Islet of Langerhans (tissue), 1 donor: ENCODE measurements around the gene LDLRAD3.

Source experiments
- FAIRE-seq: peaks from one replicate; lab custom pipeline; 2011; peaks lifted over from hg19 to GRCh38; lab: Jason Lieb, UNC

LDLRAD3 gene

DNA sequence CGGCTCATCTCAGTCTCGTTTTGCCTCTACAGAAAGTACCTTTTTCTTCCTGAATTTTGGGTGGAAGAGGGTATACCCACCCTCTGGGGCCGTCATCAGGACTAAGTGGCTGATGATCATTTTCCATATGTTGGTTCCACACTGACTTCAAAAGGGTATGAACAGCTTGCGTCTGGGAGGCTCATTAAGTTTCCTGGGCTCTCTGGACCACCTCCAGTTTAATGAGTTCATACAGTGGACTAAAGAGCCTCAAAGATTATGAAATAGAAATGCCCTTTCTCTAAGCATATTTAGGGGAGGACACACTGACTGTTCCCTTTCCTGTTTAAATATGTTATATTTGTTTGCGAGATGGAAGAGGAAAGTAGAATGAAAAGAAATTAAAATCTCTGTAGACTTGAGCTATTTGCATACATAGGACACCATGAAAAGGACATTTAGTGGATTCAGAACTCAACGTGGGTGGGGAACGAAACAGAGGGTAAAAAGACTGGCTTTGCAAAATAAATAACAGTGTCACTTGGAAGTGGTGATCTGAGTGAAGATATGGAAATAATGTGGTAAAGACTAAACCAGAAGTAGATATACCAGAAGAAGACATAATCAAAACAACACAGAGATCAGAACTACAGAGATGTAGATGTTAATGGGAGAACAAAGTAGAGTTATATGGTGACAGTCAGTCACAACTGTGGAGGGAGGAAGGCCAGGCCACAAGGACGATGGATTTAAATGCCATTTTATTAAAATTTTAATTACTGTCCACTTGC is 18.7 kb downstream of the LDLRAD3 start:
- FAIRE-seq, result no peak

DNA sequence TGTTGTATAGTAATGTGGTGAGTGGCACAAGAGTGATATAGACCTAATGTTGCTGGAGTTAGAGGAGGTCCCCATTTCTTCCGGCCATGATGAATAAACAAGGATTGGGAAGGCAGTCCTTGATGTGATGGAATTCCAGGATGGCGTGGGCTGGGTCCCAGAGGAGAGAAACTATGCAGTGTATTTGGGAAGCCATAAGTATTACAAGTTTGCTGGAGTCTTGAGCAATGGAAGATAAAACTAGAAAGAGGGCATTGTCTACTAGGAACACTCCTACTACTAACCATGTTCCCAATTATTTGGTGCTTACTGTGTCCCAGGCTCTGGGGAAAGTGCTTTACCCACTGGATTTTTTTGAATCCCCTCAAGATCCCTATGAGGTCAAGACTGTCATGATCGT is 20.0 kb downstream of the LDLRAD3 start:
- FAIRE-seq, result no peak

DNA sequence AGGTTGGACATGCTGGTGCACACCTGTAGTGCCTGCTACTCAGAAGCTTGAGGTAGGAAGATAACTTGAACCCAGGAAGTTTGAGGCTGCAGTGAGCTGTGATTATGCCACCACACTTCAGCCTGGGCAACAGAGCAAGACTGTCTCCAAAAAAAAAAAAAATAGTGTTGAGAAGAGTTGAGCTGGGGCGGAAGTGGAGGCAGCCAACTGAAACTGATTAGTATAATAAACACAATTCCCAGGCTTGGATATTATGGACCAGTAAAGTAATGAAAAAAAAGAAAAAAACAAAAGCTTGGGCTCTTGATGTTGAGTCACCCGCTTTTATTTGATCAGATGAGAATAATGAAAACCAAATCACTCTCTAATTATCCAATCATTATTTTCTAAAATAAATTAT is 21.0 kb downstream of the LDLRAD3 start:
- FAIRE-seq, result no peak

DNA sequence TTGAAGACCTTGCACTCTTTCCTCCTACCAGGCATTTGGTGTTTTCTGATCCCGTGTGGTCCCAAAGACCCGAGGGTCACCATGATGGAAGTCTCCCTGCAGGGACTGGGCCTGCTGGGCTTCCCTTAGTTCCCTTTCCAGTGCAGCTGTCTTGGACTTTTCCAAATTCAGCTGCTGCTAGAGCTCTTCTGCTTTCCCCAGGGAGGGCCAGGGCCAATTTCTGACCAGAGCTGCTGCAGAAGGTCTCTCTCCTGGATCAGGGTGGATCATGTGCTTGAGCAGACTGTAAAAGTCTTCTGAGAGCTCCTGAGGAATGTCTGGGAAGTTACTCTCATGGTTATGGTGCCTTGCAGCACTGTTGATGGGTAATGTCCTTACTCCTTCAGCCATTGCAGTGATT is 23.2 kb downstream of the LDLRAD3 start:
- FAIRE-seq, result no peak

DNA sequence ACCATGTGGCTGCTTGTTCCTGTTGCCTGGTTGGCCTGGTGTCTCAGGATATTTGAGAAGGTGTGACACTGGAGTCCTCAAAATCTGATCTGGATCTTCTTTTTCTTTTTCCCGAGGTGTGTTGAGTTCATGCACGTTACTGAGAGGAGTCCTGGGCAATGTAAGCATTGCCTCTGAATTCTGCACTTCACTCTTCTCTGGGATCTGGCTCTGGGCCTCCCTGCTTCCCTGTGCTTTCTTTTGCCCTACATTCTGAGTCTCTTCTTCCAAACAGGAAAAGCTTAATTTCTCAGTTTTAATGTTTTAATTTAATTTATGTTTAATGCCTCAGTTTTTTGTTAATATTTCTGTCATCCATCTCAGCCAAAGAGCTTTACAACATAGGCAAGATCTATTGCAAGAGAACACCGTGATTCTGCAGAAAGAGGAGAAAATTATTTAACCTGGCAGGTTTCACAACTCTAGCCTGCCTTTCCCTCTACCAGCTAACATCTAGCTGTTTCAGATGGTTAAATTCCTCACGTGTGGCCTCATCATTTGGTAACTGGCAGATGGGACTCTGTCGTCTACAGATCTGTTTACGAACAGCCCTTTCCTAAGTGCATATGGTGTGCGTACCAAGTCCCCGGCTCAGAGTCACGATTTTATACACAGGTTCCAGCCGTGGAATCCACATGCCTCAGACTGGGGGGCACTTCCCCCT is 24.7 kb downstream of the LDLRAD3 start:
- FAIRE-seq, result no peak

DNA sequence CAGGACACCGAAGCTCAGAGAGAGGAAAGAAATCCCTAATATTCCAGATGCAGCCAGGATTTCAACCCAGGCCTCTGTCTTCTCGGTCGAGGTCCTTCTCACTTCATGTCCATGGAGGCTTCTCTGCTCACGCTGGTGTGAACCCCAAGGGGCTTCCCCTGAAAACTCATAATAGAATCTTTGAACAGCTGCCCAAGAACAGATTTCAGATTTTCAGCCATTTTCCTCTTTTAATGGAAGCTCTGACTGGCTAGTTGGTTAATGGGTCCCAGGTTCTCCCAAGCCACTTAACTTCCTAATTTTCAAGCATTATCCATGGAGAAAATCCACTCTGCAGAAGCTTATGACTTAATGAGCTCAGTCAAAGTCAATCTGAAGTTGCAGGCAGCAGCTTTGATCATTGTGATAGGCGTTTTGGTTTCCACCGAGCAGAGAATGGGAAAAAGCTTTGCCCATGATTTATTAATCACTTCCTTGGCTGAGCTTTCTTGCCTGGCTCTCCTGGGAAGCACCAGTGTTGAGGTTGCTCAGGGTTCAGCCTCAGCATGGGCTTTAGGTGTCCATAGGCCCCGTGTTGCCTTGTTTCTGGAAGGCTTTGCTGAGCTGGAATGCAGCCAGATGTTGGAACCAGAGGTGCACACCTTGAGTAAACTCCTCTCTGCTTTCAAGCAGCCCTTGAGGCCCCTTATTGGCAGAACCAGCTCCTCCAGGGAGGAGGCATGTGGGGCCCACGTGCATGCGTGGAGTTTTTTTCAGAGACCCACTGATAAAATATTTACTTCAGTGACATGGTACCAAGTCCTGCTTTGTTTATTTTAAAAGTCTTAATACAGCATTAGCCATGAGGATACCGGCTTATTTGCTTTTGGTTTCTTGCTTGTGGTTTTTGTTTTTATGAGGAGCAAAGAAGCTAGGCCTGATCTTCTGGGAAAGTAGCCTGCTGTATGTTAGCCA is 25.5 kb downstream of the LDLRAD3 start:
- FAIRE-seq, result no peak

DNA sequence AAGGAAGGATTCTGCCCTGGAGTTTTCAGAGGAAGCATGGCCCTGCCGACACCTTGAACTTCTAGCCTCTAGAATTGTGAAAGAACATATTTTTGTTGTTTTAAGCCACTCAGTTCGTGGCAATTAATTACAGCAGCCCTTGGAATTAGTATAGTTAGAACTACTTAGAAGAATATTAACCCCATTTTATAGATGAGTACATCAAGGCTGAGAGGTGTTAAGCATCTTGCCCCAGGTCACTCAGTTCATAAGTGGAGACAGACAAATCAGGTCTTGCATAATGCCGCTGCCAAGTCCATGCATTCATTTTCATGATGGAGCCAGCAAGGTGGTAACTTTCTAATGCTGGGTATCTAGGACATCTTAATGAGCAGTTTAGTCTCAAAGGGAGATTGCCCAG is 26.6 kb downstream of the LDLRAD3 start:
- FAIRE-seq, result no peak

DNA sequence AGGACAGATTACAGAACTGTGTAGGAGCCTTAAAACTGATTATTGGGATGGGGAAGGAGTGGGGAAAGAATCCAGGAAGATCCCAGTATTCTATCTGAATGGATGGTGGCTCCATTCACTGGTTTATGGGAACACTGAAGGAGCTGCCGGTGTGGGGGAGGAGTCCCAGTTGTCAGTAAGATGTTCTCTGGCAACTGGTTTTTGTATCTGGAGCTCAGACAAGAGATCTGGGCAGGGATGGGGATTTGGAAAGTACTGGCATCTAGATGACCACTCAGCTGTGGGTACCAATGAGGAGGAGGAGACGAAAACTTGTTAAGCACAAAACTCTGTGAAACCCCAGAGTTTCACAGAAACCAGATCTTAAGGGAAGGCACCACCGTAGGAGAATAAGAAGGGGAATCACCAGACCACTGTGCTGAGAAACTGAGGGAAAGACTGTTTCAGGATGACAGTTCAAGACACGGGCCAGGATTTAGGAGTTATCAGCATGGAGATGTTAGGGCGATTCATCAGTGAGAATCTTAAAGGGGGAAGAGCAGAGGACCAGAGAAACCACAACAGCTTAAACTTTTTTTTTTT is 28.1 kb downstream of the LDLRAD3 start:
- no peak for FAIRE-seq

DNA sequence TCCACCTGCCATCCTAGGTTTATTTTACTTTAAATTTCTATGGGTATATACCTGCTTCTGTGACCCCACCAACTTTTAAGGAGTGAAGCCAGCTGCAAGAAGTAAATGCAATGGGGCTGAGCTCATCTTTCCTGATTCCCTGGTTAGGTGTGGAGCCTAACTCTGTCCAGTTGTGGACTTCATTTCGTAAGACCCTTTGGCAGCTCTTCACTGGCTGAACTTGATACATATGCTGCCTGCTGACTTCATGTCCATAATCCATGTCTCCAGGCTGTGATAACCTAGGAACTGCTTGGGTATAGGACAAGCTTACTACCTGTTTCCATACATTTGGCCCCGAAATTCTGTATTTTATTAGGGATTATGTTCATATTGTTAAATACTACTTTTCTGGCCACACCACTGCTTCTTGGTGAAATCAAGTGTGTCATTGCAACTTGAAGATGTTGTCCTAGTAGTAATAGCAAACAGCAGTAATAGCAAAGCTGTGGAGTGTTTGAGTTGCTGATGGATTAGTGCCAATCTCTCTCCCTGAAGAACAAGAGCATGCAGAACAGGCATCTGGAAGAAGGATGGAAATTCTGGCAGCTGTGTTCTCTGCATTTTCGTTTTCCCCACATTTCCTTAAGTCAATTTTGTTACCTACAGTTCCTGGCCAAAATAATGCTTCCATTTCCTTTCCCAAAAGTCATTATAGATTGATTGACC is 31.2 kb downstream of the LDLRAD3 start:
- no peak for FAIRE-seq

DNA sequence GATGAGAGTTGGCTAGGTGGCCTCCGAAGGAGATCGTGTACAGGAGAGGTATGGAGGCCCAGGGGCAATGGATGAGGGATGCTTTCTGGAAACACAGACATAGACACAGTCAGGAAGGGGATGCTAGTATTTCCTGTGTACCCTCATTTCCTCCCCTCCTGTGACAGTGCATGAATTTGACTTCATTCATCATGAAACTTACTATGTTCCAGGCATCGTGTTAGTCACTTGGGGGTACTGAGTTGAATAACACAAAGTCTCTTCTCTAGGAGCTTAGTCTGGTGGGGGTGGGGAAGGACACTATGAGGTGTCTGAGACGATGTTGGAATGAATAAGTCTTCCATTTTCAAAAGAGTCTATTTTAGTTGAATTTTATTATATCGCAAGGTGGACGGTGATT is 32.6 kb downstream of the LDLRAD3 start:
- FAIRE-seq, result no peak

DNA sequence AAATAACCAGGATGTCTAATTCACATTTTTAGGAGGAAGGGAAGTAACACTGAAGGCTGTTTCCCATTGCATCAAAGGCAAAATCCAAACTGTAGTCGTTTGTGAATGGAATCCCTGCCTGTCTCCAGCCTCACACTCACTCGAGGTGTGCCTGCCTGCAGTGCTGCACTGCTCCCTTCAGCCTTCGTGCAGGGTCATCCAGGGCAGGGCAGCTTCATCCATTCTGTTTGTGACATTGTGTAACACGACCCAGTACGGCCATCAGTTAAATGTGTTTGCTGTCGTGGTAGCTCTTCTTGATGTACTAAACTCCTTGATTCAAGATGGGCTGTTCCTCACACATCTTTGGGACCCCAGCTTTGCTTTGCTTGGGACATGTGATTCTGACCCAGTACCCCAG is 34.3 kb downstream of the LDLRAD3 start:
- no peak for FAIRE-seq

DNA sequence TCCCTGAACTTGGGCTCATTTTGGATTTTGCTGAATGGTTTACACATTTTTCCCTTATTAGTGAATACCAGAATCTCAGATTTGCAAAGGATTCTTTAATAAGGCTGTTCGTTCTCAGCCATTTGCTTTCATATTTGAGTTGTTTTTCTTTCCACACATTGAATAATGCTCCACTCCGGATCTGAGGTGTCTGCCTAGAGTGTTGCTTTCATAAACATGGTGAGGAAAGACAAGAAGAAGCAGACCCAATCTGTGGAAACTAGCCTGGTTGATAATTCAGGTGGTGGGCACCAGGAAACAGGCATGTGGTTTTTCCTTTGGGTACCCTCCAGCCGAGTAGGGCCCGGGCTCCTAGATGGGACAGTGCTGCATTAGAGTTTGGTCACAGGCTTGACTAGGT is 35.0 kb downstream of the LDLRAD3 start:
- no peak for FAIRE-seq

DNA sequence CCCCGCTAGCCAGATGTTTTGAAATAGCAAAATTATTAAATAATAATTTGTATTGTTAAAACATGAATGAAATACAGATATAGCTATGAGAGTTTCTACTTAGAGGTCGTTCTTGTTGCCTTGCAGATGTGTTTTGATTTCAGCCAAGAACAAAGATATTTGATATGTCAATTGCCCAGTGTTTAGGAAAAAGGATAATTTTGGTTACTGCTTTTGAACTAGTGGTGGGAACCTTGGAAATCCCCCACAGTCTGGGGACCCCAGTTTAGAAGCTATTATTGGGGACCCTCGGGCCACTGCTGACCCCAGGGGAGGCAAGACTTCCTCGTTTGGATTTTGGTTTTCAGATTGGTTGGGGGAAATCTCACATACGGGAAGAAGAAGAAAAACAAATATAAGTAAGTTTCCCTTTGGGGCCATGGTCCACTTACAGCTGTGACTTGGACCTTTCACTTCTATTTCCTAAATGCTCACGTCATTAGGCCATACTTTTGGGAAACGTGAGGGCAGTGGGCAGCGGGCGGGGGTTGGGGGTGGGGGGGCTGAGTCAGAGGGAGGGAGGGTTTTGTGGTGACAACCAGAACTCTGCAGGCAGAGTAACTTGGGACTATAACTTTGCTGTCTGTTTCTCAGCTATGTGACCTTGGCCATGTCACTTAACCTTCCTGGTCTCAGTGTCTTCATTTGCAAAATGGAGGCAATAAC is 37.0 kb downstream of the LDLRAD3 start:
- no peak for FAIRE-seq

DNA sequence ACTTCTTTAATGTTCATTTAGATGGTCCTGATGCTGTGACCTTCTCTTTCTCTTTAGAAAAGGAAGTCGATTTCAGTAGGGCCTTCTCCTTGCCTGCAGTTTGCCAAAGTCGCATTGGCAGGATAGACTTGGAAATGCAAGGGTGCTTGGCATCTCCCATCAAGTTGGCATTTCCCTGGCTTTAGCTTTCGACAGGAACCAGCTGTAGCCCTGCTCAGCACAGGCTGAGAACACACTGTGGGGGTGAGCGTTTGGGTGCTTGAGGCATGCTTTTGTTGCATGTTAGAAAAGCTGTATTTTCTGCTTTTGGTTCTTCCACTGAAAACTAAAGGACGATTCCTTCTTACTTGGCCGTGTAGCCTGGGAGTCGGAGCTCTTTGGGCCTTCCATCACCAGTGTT is 37.7 kb downstream of the LDLRAD3 start:
- no peak for FAIRE-seq

DNA sequence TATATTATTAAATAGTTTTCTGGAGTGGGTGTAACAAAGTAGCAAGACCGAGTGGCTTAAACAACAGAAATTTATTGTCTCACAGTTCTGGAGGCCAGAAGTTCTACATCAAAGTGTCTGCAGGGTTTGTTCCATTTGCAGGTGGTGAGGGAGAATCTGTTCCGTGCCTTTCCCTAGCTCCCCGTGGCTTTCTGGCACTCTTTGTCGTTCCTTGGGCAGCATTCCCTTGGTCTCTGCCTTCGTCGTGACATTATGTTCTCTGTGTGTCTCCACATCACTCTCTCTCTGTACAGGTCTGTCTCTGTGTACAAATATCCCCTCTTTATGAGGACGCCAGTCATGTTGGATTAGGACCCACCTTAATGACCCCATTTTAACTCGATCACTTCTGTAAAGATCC is 38.2 kb downstream of the LDLRAD3 start:
- FAIRE-seq, result no peak

DNA sequence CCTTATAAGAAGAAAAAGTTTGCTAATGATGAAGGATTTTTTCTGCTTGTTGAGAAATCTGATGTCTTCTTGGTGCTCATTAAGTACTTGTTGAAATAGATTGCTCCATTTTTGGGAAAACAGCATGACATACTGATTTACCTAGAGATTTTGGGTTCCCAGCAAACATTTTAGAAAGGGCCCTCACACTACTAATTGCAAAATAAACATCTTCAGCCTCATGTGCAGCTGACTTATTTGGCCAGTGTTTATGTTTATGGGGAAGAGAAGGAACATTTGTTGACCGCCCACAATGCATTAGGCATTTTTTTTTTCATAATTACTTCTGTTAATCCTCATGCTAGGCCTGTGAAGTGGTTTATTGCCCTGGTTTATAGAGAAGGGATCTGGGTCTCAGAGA is 40.1 kb downstream of the LDLRAD3 start:
- no peak for FAIRE-seq

DNA sequence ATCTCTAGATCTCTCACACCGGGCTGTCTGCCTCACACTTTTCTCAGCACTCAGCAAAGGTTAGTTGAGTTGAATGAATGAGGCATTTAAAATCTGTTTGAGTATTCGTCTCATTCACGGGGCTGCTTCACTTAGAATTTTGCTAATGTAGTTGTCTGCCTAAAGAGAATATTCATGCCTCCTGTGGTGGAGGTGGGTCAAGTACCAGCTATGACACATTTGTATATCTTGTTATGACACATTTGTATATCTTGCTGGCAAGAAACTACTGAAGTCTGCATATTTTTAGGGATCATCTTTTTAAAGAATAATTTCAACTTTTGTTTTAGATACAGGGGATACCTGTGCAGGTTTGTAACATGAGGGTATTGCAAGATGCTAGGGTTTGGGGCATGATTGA is 43.1 kb downstream of the LDLRAD3 start:
- no peak for FAIRE-seq

DNA sequence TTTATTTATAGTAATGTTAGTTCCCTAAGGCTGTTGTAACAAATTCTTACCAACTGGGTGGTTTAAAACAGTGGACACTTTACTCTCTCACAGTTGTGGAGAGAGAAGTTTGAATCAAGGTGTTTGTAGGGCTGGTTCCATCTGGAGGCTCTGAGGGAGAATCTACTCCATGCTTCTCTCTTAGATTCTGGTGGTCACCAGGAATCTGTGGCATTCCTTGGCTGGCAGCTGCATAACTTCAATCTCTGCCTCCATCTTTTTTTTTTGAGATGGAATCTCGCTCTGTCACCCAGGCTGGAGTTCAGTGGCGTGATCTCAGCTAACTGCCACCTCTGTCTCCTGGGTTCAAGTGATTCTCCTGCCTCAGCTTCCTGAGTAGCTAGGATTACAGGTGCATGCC is 46.3 kb downstream of the LDLRAD3 start:
- FAIRE-seq, result no peak

DNA sequence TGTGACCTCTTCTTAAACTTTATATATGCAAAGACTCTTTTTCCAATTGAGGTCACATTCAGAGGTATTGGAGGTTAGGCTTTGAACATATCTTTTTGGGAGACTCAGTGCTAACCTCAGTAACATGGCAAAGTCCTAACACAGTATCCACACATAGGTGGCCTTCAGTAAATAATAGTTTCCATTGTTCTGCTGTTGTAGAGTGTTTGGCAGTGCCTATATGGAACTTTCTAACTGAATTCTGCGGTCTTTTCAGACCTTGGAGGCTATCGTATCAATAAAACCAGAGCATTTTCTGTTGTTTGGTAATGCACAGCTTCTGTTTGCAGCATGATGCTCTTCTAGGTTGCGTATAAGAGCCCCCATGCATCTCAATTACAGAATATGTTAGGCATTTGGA is 47.0 kb downstream of the LDLRAD3 start:
- no peak for FAIRE-seq

DNA sequence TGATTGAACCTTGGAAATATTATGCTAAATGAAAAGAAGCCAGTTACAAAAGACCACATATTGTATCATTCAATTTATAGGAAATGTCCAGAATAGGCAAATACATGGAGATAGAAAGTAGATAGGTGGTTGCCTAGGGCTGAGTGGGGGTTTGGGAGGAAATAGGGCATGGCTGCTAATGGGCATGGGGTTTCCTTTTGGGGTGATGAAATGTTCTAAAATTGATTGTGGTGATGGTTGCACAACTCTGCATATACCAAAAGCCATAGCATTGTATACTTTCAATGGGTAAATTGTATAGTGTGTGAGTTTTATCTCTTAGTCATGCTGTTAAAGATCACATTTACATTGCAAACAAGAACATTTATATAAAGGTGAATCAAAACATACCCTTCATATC is 48.7 kb downstream of the LDLRAD3 start:
- FAIRE-seq, result no peak

DNA sequence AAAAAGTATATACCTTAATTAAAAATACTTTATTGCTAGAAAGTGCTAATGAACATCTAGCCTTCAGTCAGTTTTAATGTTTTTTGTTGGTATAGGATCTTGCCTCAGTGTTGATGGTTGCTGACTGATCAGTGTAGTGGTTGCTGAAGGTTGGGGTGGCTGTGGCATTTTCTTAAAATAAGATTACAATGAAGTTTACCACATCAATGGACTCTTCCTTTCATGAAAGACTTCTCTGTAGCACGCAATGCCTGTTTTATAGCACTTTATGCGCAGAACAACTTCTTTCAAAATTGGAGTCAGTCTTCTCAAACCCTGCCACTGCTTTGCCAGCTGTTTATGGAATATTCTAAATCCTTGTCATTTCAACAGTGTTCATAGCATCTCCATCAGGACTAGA is 50.6 kb downstream of the LDLRAD3 start:
- FAIRE-seq, result no peak
